ENCODE results near the gene OPRM1.

DNA sequence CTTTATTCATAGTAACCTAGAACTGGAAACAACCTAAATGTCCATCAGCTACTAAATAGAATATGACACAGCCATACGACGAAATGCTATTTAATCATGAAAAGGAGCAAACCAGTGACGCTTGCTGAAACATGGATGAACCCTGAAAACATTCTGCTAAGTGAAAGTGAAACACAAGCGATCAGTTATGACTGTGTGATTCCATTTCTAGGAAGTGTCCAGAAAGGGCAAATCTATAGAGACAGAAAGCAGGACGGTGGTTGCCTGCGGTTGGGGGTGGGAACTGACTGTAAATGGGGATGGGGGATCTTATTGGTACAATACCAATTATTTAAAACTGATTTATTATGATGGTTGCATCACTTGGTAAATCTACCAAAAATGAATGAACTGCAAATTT is 190.7 kb downstream of the OPRM1 start:
- TF ChIP-seq, protein P1, sequence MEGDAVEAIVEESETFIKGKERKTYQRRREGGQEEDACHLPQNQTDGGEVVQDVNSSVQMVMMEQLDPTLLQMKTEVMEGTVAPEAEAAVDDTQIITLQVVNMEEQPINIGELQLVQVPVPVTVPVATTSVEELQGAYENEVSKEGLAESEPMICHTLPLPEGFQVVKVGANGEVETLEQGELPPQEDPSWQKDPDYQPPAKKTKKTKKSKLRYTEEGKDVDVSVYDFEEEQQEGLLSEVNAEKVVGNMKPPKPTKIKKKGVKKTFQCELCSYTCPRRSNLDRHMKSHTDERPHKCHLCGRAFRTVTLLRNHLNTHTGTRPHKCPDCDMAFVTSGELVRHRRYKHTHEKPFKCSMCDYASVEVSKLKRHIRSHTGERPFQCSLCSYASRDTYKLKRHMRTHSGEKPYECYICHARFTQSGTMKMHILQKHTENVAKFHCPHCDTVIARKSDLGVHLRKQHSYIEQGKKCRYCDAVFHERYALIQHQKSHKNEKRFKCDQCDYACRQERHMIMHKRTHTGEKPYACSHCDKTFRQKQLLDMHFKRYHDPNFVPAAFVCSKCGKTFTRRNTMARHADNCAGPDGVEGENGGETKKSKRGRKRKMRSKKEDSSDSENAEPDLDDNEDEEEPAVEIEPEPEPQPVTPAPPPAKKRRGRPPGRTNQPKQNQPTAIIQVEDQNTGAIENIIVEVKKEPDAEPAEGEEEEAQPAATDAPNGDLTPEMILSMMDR (IDR thresholded peaks at IDR 0.05): no peak
- TF ChIP-seq, protein P2, sequence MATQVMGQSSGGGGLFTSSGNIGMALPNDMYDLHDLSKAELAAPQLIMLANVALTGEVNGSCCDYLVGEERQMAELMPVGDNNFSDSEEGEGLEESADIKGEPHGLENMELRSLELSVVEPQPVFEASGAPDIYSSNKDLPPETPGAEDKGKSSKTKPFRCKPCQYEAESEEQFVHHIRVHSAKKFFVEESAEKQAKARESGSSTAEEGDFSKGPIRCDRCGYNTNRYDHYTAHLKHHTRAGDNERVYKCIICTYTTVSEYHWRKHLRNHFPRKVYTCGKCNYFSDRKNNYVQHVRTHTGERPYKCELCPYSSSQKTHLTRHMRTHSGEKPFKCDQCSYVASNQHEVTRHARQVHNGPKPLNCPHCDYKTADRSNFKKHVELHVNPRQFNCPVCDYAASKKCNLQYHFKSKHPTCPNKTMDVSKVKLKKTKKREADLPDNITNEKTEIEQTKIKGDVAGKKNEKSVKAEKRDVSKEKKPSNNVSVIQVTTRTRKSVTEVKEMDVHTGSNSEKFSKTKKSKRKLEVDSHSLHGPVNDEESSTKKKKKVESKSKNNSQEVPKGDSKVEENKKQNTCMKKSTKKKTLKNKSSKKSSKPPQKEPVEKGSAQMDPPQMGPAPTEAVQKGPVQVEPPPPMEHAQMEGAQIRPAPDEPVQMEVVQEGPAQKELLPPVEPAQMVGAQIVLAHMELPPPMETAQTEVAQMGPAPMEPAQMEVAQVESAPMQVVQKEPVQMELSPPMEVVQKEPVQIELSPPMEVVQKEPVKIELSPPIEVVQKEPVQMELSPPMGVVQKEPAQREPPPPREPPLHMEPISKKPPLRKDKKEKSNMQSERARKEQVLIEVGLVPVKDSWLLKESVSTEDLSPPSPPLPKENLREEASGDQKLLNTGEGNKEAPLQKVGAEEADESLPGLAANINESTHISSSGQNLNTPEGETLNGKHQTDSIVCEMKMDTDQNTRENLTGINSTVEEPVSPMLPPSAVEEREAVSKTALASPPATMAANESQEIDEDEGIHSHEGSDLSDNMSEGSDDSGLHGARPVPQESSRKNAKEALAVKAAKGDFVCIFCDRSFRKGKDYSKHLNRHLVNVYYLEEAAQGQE (IDR thresholded peaks at IDR 0.05; ENCODE audit: insufficient read depth in 1 of 2, low read depth in 2 of 2, low read length in 1 of 2): no peak
- TF ChIP-seq POLR2AphosphoS5 (IDR thresholded peaks at IDR 0.05; ENCODE audit: low read depth, low read length): no peak
- TF ChIP-seq TCF7L2 (IDR thresholded peaks at IDR 0.05; ENCODE audit: low read depth, low read length): no peak
